Endodermal cell (in vitro differentiated cells): Measurements from ENCODE around the gene TECRL. TPM values are rescaled to one million over a fixed set of nuclear protein-coding genes. Genes with fewer than 3 reads are reported as not detected.

ENCODE experiments used
- DNase-seq: peaks from one replicate; pipeline ENCODE4 v3.0.0-alpha.2; 2017
- H3K27ac ChIP-seq: 2 replicates; pipeline ENCODE4 v1.5.1; 2013; ENCODE audit warnings: mild to moderate bottlenecking, low read depth, low read length, moderate library complexity
- H3K27me3 ChIP-seq: 2 replicates; pipeline ENCODE4 v1.6.1; 2013; ENCODE audit warnings: mild to moderate bottlenecking, low read length, moderate library complexity; ENCODE audit not compliant: insufficient read depth, control insufficient read depth, poor library complexity, severe bottlenecking
- H3K36me3 ChIP-seq: 2 replicates; pipeline ENCODE4 v1.7.0; 2013; ENCODE audit warnings: mild to moderate bottlenecking, low read length, moderate library complexity; ENCODE audit not compliant: control insufficient read depth, insufficient read depth
- H3K4me1 ChIP-seq: one replicate; pipeline ENCODE4 v1.7.0; 2013; ENCODE audit warnings: low read length; ENCODE audit not compliant: control insufficient read depth, insufficient read depth
- H3K4me3 ChIP-seq: 2 replicates; pipeline ENCODE4 v1.5.1; 2013; ENCODE audit warnings: mild to moderate bottlenecking, low read length, moderate library complexity
- H3K9ac ChIP-seq: 2 replicates; pipeline ENCODE4 v1.6.1; 2013; ENCODE audit warnings: mild to moderate bottlenecking, low read length, moderate library complexity; ENCODE audit not compliant: poor library complexity, severe bottlenecking; ENCODE audit errors: extremely low read depth
- H3K9me3 ChIP-seq: 2 replicates; pipeline ENCODE4 v1.6.1; 2013; ENCODE audit warnings: mild to moderate bottlenecking, low read length, moderate library complexity; ENCODE audit not compliant: control insufficient read depth
- H3K27ac Mint-ChIP-seq: 2 replicates; pipeline ENCODE4 v1.8.0; 2020; ENCODE audit warnings: mixed read lengths
- H3K27me3 Mint-ChIP-seq: 2 replicates; pipeline ENCODE4 v1.8.0; 2021; ENCODE audit warnings: mild to moderate bottlenecking, mixed read lengths; ENCODE audit not compliant: insufficient read depth
- H3K36me3 Mint-ChIP-seq: 2 replicates; pipeline ENCODE4 v1.8.0; 2020; ENCODE audit warnings: low read depth, mixed read lengths
- H3K4me1 Mint-ChIP-seq: 2 replicates; pipeline ENCODE4 v1.8.0; 2020; ENCODE audit warnings: mixed read lengths
- H3K4me3 Mint-ChIP-seq: 2 replicates; pipeline ENCODE4 v1.8.0; 2020; ENCODE audit warnings: mild to moderate bottlenecking, moderate library complexity, mixed read lengths
- H3K9me3 Mint-ChIP-seq: 2 replicates; pipeline ENCODE4 v1.8.0; 2020; ENCODE audit warnings: mild to moderate bottlenecking, mixed read lengths
- WGBS, 2 experiments: methylation state at CpG; one replicate each; pipeline versions ENCODE4 v1.1.5 to v1.1.7; 2013; ENCODE audit warnings: missing lambda C conversion rate in 2 of 2, mixed read lengths in 1 of 2; ENCODE audit not compliant: insufficient coverage in 1 of 2, insufficient read length in 1 of 2; 5-methylcytosine and 5-hydroxymethylcytosine counted together
- total RNA-seq, 2 donors: library from RNA; stranded (reverse); fragmentation: NEBNext Ultra II Directional in 1 of 2; extraction: Animal tissue kit (Norgen Biotek cat#: 25700) in 1 of 2; gene quantifications; 2 replicates in 1 of 2; 3 replicates in 1 of 2; pipeline ENCODE4 v1.2.1, GENCODE V29; 2021
- TF ChIP-seq, protein P1 (sequence below): fragments of 200-600 bp; sonication (generic); conservative IDR thresholded peaks from 2 replicates; pipeline ENCODE4 v1.5.0; 2021; ENCODE audit warnings: antibody characterized with exemption, mild to moderate bottlenecking

Gene TECRL
- total RNA-seq, 2 donors from 2014 or later, result not detected

DNA sequence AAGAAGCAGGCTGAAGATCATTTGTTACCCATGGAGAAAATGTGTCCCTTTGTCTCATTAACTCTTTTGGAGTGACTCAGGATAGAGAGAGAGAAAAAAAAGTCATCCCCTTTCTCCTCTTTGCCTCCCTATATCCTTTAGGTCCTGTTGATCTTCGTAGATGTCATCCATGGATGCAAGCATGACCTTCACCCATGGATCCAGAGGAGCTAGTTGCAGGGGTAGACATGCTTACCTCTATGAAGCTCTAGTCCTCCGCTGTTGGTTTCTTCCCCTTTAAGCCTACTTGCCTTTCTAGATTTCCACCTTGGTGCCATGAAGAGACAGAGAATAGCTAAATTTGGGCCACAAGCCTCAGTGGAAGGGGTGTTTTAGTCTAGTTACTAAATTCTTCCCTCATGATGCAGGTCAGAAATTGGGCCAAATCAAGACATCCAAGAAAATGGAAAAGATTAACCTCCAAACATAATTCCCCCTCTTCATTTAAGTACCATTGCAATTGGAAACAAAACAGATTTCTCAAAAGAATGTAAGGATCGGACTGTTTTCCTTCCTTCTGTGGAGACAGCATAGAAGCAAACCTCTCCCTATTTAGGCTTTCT lies 178.4 kb downstream of the TECRL start:
- H3K27me3 ChIP-seq, result no peaks in the 10 kb centered on the region
- DNase-seq, result peak; percentile 45
- Mint-ChIP-seq H3K27ac (no peak overlapping the region), H3K27me3 (no peaks in the 10 kb centered on the region), H3K9me3 (peaks cover 76% of the 10 kb centered on the region), H3K4me3 (no peak overlapping the region), H3K4me1 (no peaks in the 10 kb centered on the region), H3K36me3 (peaks cover 5% of the 10 kb centered on the region)
- WGBS, 2 experiments, result 94% methylated on average over 3 of the region's 3 CpGs; no CpG with 5 or more reads in 1 of the 2 experiments
- H3K36me3 ChIP-seq, result no peaks in the 10 kb centered on the region
- no peaks in the 10 kb centered on the region for H3K4me1 ChIP-seq
- TF ChIP-seq, protein P1, sequence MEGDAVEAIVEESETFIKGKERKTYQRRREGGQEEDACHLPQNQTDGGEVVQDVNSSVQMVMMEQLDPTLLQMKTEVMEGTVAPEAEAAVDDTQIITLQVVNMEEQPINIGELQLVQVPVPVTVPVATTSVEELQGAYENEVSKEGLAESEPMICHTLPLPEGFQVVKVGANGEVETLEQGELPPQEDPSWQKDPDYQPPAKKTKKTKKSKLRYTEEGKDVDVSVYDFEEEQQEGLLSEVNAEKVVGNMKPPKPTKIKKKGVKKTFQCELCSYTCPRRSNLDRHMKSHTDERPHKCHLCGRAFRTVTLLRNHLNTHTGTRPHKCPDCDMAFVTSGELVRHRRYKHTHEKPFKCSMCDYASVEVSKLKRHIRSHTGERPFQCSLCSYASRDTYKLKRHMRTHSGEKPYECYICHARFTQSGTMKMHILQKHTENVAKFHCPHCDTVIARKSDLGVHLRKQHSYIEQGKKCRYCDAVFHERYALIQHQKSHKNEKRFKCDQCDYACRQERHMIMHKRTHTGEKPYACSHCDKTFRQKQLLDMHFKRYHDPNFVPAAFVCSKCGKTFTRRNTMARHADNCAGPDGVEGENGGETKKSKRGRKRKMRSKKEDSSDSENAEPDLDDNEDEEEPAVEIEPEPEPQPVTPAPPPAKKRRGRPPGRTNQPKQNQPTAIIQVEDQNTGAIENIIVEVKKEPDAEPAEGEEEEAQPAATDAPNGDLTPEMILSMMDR, result no peak
- H3K27ac ChIP-seq, result no peak overlapping the region
- peak overlapping the region; percentile 23 for H3K4me3 ChIP-seq
- H3K9ac ChIP-seq, result no peak overlapping the region
- H3K9me3 ChIP-seq, result peaks cover 74% of the 10 kb centered on the region
